HEK293T (cell line): Measurements from ENCODE around the gene AGPAT3.

Experiments
- ARNT ChIP-seq: fragments of 450-650 bp; IDR thresholded peaks from 2 replicates; pipeline ENCODE4 v1.6.1; 2017; ENCODE audit warnings: mild to moderate bottlenecking
- CTBP1 ChIP-seq: fragments of 450-650 bp; IDR thresholded peaks from 2 replicates; pipeline ENCODE4 v1.6.1; 2016; ENCODE audit warnings: borderline replicate concordance
- FOXA1 ChIP-seq: fragments of 450-650 bp; IDR thresholded peaks from 2 replicates; pipeline ENCODE4 v1.6.1; 2016; ENCODE audit warnings: mild to moderate bottlenecking
- FOXM1 ChIP-seq: fragments of 450-650 bp; IDR thresholded peaks from 2 replicates; pipeline ENCODE4 v1.6.1; 2017; ENCODE audit warnings: mild to moderate bottlenecking, borderline replicate concordance
- HDGF ChIP-seq: fragments of 450-650 bp; IDR thresholded peaks from 2 replicates; pipeline ENCODE4 v1.6.1; 2017; ENCODE audit warnings: antibody characterized with exemption, borderline replicate concordance
- L3MBTL2 ChIP-seq: fragments of 450-650 bp; conservative IDR thresholded peaks from 2 replicates; pipeline ENCODE4 v1.6.1; 2016; ENCODE audit warnings: mild to moderate bottlenecking
- SUZ12 ChIP-seq: fragments of 450-650 bp; IDR thresholded peaks from 2 replicates; pipeline ENCODE4 v1.6.1; 2016; ENCODE audit warnings: mild to moderate bottlenecking

- TF ChIP-seq HDGF (no peak), L3MBTL2 (no peak), ARNT (no peak), CTBP1 (no peak), FOXM1 (no peak), FOXA1 (no peak), SUZ12 (no peak)
These were observed 153.1 kb downstream of the AGPAT3 start for GRCh38 chr21:44018127-44018526.
